SK-N-MC (cell line): ENCODE results near the gene SCYL2.

ENCODE experiments used
- EZH2 ChIP-seq: fragments of 200-600 bp; sonication (generic); IDR thresholded peaks from one replicate; pipeline ENCODE4 v1.6.1; 2017; ENCODE audit warnings: antibody characterized with exemption
- FOXP2 ChIP-seq: optimal IDR thresholded peaks from 2 replicates; pipeline ENCODE3; 2011; ENCODE audit warnings: mild to moderate bottlenecking, moderate library complexity; ENCODE audit not compliant: insufficient read depth; ENCODE audit errors: extremely low read length, control extremely low read depth
- POLR2AphosphoS5 ChIP-seq: IDR thresholded peaks from 2 replicates; pipeline ENCODE4 v1.6.1; 2012; ENCODE audit warnings: mild to moderate bottlenecking, low read depth, low read length, borderline replicate concordance

DNA sequence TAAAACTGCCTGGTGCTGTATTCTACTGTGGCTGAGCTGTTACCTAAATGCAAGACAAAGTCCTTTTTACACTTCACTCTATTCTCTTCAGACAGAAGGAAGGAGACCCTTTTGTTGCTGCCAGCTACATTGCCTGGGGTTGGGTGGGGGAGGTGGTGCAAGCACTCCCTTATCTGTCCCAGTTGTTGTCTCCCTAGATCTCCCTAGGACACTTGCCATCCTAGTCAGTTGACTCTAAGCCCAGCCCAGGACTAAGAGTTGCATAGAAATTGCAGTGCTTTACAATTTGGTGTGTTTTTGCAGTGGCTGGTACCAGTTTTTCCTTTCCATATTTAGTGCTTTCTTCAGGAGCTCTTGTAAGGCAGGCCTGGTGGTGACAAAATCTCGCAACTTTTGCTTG lies 35.1 kb downstream of the SCYL2 start:
- TF ChIP-seq POLR2AphosphoS5 (no peak), EZH2 (no peak), FOXP2 (no peak)
